ENCODE measurements around the gene GABBR2. TPM values are rescaled to one million over a fixed set of nuclear protein-coding genes. Genes with fewer than 3 reads are reported as not detected.
"Not testable (repeated sequence)": the region's sequence is repeated elsewhere in the genome, so short reads cannot be mapped to it uniquely, and the experiment has no call there.

Gene GABBR2
- polyA plus RNA-seq, 4 donors: 2.7 to 5.0 (median 4.6) TPM

DNA sequence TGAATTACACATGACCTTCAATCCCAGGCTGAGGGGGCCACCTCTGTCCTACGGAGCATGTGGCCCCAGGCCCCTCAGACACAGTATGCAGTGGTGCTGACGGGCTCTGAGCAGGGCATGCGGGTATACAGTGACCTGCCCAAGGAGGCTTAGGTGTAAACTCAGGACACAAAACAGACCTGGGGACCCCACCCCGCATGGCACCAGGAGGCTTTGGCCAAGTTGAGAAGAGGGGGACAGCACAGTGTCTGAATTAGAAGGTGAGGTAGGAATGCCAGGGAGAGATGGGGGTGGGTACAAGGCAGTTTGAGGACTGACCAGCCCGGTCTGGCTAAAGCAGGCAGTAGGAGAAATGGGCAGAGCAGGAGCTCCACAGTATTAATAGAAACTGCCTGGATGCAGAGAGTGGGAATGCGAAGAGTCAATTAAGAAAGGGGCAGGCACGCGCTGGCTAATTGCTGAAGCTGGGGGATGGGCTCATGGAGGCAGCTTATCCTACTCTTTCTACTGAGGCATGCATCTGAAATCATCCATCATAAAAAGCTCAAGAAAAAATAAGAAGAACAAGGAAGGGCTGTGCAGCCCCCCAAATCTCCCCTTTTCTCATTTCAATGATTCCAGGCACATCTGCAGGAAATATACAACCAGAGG, 109.0 kb downstream of the GABBR2 start:
- no peak for DNase-seq (ENCODE audit: low read depth in 4 of 4, low spot score in 3 of 4)

DNA sequence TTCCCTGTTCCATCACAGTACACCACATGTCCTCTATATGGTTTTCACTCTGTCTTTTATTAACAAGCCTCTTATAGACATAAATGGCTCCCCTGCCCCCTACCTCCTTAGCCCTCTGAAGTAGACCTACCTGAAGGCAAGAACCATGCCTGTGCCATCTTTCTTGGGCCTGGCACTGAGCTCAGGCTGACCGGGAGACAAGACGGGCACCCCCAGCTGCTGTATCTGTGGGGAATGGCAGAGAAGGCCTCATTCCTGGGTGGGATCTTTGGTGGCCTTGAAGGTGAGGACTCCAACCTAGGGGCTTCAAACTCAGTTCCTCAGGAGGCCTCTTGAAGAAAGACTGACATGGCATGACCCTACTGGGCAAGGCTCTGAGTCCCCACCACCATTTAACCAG, 109.9 kb downstream of the GABBR2 start:
- no peak for DNase-seq (ENCODE audit: low read depth in 4 of 4, low spot score in 3 of 4)

DNA sequence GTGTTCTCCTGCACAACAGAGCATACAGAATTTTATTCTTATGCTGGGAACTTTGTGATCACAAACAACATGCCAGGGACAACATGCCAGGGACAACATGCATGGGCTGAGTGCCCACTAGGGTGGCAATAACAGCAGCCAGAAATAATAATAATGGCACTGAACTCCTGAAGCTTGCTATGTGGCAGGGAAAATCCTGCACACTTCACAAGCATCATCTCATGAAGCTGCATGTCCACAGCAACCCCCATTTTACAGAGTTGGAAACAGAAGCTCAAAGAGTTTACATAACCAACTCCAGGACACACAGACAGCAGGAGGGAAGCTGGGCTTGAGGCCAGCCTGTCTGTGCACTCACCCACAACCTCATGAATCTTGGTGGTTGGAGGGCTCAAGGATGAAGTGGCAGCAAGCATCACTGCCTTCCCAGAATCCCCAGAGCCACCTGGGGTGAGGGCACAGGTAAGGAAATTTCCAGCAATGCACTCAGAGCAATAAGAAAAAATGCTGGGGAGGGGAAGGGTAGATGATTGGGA, 111.4 kb downstream of the GABBR2 start:
- DNase-seq (ENCODE audit: low read depth in 4 of 4, low spot score in 3 of 4): no peak

DNA sequence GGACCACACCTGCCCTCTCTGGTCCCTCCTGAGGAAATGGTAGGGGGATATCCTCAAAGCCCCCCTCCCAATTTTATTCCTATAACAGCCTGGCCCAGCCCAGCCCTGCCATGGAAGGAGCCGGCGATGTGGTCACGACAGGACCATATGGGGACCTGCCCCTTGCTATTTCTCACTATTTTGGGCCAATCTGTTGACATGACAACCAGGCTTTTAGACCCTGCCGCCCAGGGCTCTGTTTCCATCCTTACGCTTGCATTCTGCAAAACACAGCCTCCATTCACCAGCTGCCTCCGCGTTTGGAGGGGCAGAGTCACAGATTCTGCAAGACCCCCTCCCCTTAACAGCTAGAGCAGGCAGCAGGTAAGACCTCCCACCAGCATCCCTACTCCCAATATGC, 112.2 kb downstream of the GABBR2 start:
- DNase-seq (ENCODE audit: low read depth in 4 of 4, low spot score in 3 of 4): no peak

DNA sequence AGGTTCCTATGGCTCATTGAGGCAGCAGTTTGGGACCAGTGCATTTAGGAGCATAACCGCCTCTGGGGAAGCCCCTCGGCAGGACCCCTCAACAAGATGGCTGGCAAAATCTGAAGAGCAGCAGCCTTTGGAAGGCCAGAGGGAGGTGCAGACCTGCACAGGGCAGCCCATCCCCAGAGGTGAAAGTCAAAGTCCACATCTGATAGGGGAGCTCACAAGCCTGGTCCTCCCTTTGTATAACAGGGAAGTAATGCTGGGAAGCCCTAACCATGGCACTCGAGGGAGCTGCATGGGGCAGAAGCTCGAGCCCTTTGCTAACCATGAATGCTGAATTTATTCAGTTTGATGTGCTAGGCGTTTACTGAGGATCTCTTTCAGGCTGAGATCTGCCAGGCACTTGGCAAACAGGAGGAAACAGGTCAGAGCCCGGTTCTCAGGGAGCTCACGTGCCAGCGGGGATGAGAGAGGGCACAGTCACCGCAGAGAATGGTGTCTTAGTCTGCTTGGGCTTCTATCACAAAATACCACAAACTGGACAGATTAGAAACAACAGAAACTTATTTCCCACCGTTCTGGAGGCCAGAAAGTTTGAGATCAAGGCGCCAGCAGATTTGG, 114.1 kb downstream of the GABBR2 start:
- DNase-seq (ENCODE audit: low read depth in 4 of 4, low spot score in 3 of 4): no peak

DNA sequence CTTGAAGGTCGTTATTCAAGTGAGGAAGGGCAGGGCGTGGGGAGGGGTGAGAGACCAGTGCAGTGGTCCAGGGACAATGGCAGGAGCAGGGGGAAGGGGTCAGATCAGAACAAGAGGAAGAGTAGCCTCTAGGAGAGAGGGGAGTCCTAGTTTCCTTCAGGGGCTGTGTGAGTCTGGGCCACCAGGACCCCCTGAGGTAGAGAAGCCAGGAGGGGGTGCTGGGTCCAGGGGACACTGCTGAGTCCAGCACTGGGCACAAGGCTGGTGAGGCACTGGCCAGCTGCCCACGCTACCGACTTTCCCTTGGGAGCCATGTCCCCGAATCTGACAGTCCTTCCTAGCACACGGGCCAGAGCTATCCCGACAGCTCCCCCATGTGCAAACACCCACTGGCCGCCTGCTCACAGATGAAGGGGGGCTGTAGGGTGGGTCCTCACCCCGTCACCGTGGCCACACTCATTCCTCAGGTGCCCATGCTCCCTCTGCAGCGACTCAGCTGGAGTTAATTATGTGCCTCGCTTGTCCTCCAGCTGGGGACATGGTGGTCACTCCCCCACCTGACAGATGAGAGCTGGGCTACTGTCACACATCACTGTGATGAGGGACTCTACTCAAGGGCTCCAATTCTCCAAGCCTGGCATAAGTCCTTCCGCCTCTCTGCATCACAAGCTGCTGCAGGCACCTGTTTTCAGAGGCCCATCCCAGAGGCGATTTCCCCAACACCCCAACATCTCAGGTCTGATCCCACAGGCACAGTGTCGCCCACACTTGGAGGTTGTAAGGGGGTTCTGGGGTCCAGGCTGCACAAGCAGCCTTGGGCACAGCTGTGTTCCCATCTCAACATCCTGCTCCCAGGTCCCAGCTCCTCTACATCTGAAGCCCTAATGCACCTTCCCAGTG, 115.1 kb downstream of the GABBR2 start:
- no peak for DNase-seq (ENCODE audit: low read depth in 4 of 4, low spot score in 3 of 4)

DNA sequence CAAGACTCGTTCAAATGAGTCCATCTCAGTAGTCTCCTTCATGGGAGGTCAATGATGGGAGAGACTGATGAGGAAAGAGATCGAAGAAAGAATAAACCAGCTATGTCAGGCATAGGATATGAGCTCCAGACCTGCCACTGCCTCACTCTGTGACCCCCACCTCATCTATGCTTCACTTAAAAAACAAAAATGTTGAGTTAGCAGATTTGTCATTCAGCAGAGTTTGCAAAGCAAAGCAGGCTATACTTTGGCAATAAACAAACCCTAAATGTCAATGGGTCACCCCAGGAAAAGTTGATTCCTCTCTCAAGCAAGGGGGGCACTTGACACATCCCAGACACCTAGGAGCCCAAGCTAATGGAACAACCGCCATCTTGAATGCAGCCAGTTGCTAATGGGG, 117.0 kb downstream of the GABBR2 start:
- no peak for DNase-seq (ENCODE audit: low read depth in 4 of 4, low spot score in 3 of 4)

DNA sequence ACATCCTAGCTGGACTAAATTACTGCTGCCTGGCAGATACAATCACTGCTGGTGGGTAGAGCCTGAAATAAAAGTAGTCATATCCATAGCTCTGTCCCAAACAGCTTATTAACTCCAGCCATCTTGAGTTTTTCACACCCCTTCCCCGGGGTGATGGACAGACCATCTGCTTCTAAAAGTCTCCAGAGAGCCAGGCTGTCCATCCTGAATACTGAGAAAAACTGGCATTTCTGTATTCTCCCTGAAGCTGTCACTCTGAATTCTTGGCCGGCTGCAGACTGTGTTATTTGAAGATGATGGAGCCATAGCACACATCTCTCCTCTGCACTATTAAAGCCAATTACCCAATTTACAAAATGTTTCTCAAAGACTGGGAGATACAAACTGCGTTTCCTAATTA, 118.6 kb downstream of the GABBR2 start:
- no peak for DNase-seq (ENCODE audit: low read depth in 4 of 4, low spot score in 3 of 4)

DNA sequence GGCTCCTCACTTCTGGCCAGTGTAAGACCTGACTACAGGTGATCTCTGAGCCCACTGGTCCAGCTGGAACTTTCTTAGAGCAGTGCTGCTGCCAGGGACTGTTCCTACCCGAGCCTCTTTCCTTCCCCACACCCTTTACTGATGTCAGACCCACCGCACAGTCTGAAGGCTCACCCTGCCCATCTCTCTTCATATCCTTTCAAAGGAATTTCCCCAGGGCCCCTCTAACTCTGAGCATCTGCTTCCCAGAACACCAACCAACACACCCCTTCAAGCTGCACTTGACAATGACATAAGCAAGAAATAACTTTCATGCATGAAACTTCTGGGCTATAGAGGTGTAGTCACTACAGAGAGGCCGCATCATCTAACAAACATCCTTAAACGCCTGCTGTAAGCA, 119.6 kb downstream of the GABBR2 start:
- DNase-seq (ENCODE audit: low read depth in 4 of 4, low spot score in 3 of 4): no peak

DNA sequence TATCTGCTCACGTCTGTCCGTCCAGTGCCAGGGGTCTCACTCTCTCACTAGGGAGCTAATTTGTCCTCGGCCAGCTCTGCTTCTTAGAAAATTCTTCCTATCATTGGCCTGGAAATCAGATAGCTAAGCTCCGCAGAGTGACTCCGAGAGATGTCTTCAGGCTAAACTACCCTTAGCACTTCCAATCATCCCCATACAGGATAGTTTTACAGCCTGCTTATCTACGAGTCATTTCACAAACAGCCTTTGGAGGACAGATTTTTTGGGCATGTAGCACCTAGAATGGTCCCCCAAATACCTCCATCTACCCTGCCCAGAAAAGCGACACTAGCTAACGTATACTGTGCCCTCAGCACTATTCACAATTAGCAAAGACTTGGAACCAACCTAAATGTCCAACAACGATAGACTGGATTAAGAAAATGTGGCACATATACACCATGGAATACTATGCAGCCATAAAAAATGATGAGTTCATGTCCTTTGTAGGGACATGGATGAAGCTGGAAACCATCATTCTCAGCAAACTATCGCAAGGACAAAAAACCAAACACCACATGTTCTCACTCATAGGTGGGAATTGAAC, 123.8 kb downstream of the GABBR2 start:
- DNase-seq (ENCODE audit: low read depth in 4 of 4, low spot score in 3 of 4): not testable (repeated sequence)

DNA sequence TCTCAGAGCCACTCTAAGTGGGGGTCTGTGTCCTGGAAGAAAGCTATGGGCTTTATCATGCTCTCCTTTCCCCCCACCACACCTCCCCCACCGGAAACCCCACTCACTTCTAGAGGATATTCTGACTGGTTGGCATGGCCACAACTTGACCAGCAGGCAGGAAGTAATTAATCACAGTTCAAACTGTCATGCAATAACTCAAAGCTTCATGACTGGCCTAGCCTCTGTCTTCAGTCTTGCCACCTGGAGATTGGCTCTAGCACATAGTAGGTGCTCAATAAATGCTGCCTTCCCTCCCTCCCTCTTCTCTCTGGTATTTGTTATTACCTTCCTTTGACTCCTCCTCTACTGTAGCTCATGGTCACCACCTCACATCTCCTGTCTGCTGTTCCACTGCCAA, 124.7 kb downstream of the GABBR2 start:
- no peak for DNase-seq (ENCODE audit: low read depth in 4 of 4, low spot score in 3 of 4)

DNA sequence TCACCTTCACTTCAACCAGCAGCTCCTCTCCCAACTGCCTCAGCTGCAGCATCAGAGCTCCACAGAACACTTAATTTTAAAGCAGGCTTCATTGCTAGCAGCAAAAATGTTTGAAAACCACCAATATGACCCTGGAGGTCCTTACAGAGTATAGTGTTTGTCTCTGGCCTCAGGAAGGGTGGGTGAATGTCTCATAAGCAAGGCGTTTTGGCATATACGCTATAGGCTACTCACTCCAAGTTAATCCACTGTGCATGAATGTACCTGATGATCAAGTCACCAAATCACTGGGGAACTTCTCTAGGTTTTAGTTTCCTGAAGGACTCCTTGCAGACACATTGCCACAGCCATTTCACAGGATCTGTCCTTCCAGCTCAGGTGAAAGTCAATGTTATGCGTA, 125.3 kb downstream of the GABBR2 start:
- no peak for DNase-seq (ENCODE audit: low read depth in 4 of 4, low spot score in 3 of 4)

DNA sequence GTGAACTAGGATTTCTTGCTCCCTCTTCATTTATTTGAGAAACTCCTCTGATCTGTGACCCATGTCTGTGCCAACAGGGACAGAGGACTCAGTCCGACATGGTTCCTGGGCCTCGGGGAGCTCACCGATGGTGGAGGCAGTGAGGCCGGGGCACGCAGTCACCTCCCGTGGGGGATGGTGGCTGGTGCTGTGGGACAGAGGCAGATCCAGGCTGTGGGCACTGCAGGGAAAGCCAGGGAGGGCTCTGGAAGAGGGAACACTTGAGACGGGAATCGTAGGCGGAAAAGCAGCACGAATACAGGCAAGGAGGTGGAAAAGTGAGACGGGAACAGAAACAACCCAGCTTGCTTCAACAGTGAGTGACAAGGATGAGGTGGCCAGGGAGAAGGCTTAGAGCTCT, 127.8 kb downstream of the GABBR2 start:
- DNase-seq (ENCODE audit: low read depth in 4 of 4, low spot score in 3 of 4): no peak

DNA sequence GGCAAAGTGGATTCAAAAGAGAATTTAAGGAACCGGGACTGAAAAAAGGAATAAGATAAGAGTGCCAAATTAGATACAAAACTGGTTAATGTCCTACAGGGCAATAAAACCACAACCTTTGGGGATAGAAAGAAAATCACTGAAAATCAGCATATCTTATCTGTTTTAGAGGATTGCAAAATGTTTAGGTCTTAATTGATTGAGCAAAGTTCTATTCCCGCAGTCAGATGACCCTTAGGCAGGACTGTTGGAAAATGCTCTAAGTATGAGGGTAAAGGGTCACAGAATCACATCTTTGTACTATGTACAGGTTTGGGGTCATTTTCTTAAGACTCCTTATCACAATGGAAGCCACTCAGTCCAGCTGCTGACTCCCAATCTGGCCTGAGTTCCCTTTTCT, 129.0 kb downstream of the GABBR2 start:
- no peak for DNase-seq (ENCODE audit: low read depth in 4 of 4, low spot score in 3 of 4)

DNA sequence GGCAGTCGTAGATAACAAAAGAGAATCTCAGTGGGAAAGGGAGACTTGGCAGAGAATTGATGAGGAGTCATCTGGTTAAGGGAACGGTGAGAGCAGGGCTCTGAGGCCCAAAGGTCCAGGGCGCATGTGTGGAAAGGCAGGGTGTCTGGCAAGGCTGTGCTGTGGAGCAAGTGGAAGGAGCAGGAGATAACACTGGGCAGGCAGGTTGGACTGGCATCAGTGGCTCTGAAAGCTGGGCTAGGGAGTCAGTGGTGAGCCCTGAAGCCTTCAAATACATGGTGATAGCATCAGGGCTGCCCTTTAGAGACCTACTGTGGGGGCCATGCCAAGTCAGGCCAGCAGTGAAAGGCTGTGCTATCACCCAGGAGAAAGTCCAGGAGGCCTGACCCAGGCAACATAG, 131.3 kb downstream of the GABBR2 start:
- no peak for DNase-seq (ENCODE audit: low read depth in 4 of 4, low spot score in 3 of 4)

DNA sequence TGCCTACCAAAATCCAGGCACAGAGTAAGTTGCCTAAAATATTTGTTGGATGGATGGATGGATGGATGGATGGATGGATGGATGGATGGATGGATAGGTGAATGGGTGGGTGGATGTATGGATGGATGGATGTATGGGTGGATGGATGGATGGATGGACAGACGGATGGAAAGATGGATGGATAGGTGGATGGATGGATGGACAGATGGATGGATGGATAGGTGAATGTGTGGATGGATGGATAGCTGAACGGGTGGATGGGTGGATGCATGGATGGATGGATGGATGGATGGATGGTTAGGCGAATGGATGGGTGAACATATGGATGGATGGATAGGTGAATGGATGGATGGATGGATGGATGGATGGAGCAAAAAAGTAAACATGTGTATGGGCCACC, 131.9 kb downstream of the GABBR2 start:
- DNase-seq (ENCODE audit: low read depth in 4 of 4, low spot score in 3 of 4): no peak

DNA sequence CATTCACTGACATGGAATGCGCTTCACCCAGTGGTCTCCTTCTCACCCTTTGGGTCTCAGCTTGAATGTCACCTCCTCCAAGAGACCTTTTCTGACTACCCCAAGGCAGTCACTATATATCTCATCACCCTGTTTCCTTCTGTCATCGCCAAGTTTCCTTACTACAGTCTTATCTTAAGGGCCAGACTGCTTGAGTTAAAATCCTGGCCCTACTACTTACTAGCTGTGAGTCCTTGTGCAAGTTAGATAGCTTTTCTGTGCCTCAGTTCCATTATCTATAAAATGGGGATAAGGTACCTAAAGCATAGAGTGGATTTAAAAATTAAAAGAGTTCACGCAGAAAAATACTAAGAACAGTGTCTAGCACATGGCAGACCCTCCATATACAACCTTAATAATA, 132.4 kb downstream of the GABBR2 start:
- DNase-seq (ENCODE audit: low read depth in 4 of 4, low spot score in 3 of 4): no peak

DNA sequence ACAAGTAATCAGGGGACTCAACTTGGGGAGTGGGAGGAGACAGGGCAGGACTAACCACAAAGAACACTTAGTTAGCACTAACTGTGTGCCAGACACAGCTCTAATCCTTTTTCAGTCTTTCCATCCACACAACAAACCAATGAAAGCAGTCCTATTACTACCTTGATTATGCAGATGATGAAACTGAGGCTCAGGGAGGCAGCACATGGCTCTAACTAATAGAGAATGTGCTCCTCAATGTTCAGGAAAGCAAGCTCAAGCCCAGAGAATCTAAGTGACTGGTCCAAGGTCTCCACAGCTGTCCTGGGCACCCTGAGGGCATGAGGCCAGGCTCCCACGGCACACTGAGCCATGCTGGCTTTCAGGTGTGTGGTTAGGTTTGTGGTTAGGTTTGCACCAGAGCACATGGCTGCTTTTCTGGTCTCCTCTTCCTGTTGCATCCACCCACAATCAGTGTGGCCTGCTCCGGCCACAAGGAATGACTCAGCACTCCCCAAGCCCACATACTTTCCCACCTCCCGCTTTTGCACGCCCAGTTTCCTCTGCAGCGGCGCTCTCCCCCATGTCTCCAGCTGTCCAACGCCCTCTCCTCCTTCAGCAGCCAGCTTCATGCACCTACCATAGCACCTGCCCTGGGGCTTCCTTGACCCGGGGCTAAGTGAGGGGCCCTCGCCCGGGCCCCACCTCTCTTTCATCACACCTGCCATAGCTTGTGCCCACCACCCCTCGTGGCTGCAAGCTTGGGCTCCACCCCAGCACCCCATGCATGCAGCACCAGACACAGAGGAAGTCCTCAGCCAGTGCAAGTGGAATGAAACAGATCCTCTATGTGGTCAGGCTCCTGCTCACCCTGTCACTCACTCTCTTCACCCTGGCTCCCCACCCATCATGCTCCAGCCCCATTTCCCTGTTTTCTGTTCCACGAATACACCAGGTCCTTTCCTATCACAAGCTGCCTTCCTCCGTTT, 133.1 kb downstream of the GABBR2 start:
- no peak for DNase-seq (ENCODE audit: low read depth in 4 of 4, low spot score in 3 of 4)

DNA sequence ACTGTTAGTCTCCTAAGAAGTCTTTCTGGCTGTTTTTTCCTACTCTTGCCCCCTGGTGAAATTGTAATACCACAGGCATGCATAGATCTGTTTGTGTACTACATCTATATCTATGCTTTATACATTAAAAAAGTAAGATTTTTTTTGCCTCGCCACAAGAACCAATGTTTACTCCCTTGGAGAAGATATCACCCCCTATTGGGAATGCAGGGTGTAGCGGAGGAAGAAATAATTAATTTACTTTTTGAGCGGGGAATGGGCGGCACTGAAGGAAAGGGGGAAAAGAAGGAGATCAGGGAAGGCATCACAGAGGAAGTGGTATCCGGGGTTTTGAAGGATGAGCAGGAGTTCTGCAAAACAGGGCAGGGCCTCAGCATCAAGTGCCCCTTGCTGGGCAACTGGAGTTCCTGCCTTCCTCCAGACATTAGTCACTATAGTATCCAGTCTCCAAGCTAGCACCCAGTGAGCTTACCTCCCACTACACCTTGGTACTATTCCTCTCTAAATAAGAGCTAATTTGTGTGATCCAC, 134.9 kb downstream of the GABBR2 start:
- no peak for DNase-seq (ENCODE audit: low read depth in 4 of 4, low spot score in 3 of 4)

DNA sequence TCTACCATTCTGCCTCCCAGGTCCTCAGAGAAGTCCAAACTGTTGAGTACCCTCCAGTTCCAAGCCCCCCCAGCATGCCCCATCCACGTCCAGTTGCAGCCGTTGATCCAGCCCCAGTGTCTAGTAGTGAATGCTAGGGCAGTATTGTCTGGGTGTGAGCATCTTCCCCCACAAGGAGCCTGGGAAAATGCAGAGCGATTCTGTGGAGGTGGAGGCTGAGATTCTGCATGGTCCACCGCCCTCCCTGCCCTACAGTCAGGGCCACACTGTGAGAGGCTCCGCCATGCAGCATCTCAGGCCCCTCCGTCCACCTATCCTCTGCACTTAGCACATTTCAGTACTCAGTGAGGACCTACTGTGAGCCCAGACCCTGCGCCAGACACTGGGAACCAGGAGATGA, 135.9 kb downstream of the GABBR2 start:
- DNase-seq (ENCODE audit: low read depth in 4 of 4, low spot score in 3 of 4): no peak

Data from right renal pelvis (tissue), 4 donors.